GM19395 (cell line): Measurements from ENCODE around the gene SUPT7L.

Source experiments
- ATAC-seq: cut with Tn5 transposase; IDR thresholded peaks from one replicate; pipeline ENCODE4 v1.9.1; 2021; ENCODE audit warnings: mild to moderate bottlenecking, moderate library complexity; ENCODE audit not compliant: unreplicated experiment

The SUPT7L gene

DNA sequence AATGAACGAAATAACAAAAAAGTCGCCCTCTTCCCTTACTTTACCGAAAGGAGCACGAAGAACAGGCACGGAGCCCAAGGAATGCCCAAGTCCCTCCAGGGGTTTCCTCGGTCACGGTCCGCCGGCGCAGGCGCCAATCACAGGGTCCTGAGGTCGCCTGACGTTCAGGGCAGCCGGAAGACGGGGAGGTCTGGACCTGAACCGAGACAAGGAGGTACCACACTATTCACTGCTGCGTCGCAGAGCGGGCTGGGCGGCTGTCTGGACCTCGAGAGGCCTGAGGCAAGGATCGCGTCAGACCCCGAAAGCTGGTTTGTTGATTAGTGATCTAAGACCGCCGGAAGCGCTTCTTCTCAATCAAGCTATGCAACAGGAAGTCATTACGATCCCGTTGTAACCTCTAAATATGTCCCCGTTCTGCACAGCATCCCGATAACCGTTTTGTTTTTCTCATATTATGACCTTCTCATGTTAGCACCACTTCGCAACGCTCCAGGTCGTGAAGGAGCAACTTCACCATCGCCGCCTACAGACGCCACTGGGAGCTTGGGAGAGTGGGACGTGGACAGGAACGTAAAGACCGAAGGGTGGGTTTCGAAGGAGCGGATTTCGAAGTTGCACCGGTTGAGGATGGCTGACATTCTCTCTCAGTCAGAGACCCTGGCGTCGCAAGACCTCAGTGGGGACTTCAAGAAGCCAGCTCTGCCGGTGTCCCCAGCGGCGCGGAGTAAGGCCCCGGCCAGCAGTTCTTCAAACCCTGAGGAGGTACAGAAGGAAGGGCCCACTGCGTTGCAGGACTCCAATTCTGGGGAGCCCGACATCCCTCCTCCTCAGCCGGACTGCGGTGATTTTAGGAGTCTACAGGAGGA lies at the start of gene SUPT7L, which contains the start of gene SLC4A1AP:
Gene SUPT7L, minus strand, starts transcription at position 330 of the 869 bp plus-strand sequence. CDS start 1,422 bp downstream, outside the sequence.
Gene SLC4A1AP, plus strand, starts transcription at position 605 of the 869 bp plus-strand sequence. Its CDS starts 26 bp downstream, at position 631.
- ATAC-seq, result peak; percentile 75

DNA sequence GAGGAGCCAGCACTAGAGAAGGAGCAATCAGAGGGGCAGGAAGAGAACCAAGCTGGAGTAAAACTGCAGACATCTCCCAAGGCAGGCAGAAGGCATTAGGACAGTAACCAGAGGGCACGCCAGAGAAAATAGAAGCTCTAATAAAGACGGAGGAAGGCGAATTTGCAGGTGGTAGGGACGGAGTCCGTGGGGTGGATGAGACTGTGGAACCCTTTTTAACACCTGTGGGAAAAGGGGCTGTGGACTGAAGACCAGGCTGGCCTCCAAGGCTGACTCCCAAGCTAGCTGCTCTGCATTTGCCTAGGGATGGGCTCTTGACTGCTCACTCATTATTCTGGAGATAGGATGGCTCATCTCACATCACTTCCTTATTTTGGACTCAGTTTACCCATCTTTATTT lies 49.8 kb upstream of the SUPT7L start:
- ATAC-seq, result no peak

DNA sequence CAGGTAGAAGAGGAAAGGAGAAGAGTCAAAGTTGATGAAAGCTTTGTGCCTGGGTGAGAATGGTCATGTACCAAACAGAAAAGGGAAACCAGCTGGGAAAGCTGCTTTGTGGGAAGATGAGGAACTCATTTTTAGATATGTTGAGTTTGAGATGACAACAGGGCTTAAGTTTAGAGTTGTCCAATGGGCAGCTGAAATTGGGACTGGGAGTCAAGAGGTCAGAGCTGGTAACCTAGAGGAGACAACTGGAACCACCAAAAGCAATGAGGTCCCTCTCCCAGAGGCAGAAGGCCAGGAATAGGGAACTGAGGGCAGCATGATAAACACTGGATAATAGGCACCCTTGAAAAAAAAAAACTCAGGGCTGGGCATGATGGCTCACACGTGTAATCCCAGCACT lies 49.1 kb upstream of the SUPT7L start:
- ATAC-seq, result no peak

- no peak for ATAC-seq
Observed at GRCh38 chr2:27711804-27712203, 48.4 kb upstream of the SUPT7L start.

GRCh38 chr2:27710640-27711430 lies 47.4 kb upstream of the SUPT7L start:
- no peak for ATAC-seq

GRCh38 chr2:27709960-27710575 lies 46.7 kb upstream of the SUPT7L start:
- no peak for ATAC-seq

DNA sequence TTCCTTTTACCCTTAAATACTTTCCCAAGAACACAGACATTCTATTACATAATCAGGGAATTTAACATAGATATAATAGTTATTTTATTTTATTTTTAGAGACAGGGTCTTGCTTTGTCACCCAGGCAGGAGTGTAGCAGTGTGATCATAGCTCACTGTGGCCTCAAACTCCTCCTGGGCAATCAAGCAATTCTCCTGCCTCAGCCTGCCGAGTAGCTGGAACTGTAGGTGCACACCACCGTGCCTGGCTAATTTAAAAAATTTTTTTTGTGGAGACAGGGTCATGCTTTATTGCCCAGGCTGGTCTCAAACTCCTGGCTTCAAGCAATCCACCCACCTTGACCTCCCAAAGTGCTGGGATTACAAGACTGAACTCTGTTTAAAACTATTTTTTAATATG lies 45.9 kb upstream of the SUPT7L start:
- ATAC-seq, result no peak

DNA sequence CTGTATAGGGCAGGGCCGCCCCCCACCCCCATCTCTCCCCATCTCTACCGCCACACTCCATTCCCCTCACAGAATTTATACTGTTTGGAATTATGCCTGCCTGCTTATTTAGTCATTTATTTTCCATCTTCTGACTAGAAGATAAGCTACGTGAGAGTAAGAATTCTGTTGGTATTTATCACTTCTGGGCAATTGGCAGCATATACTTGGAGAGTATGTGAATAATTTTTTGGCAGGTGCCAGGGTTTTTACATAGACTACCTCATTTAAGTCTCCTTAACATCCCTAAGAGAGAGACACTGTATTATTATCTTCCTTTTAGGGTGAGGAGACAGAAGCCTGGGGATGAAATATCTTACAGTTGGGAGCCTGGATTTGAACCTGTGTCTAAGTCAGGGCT lies 45.3 kb upstream of the SUPT7L start:
- ATAC-seq, result no peak

DNA sequence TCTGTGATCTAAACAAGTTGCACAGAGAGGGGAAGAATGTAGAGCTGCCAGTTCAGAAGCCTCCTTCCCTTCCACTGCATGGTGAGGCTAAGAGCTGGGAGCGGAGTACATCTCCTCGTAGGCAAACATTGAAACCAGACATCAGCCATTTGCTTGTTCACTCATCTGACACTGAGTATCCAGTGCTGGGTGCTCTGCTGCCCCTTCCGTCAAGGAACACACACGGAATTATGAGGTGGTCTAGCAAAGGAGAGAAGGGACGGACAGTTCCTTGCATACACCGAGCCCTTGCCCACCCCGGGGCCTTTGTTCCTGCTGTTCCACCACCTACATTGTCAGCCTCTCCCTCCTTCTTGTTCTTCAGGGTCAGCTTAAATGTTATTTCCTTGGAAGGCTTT lies 44.8 kb upstream of the SUPT7L start:
- no peak for ATAC-seq

- no peak for ATAC-seq
Observed at GRCh38 chr2:27707462-27708256, 44.2 kb upstream of the SUPT7L start.

GRCh38 chr2:27705851-27706622 lies 42.6 kb upstream of the SUPT7L start:
- ATAC-seq, result no peak

GRCh38 chr2:27704342-27704876 lies 41.0 kb upstream of the SUPT7L start:
- no peak for ATAC-seq

- ATAC-seq, result peak; percentile 61
Observed at GRCh38 chr2:27703638-27704341, 40.4 kb upstream of the SUPT7L start.

GRCh38 chr2:27702302-27702701 lies 38.9 kb upstream of the SUPT7L start:
- ATAC-seq, result no peak

DNA sequence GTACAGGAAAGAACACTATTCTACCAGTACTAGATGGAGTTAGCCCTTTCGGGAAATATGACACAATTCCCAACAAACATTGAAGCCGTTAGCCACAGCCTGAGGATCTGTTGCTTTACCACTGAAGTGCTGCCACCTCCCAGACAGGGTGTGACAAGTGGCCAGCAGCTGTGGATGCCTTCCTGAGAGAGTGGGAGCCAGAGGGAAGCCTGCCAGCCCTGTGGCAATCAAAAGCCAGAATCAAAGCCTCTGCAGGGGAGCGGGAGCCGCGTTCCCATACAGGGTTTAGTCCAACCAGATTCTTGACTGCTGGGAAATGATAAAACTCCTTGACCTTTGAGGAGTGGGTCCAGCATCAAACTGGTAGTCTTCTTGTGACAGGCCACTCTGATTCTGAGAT lies 38.3 kb upstream of the SUPT7L start:
- no peak for ATAC-seq

GRCh38 chr2:27697660-27698059 lies 34.2 kb upstream of the SUPT7L start:
- no peak for ATAC-seq

GRCh38 chr2:27690052-27690451 lies 26.6 kb upstream of the SUPT7L start:
- ATAC-seq, result no peak

GRCh38 chr2:27689424-27689823 lies 26.0 kb upstream of the SUPT7L start:
- ATAC-seq, result no peak

DNA sequence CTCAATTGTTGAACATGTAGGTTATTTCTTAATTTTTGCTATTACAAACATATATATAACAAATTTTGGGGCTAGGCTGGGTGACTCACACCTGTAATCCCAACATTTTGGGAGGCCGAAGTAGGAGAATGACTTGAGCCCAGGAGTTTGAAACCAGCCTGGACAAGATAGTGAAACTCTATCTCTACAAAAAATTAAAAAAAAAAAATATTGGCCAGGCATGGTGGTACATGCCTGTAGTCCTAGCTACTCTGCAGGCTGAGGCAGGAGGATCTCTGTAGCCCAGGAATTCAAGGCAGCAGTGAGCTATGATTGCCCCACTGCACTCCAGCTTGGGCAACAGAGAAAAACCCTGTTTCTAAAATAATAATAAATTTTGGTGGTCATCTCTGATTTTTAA lies 23.8 kb upstream of the SUPT7L start:
- no peak for ATAC-seq
